Daoy (cell line): ENCODE data around the gene KCNK15. TPM values are rescaled to one million over a fixed set of nuclear protein-coding genes. Genes with fewer than 3 reads are reported as not detected.
"Not testable (repeated sequence)": the region's sequence is repeated elsewhere in the genome, so short reads cannot be mapped to it uniquely, and the experiment has no call there.

ENCODE experiments used
- DNase-seq: peaks from one replicate; pipeline ENCODE4 v3.0.0-alpha.2; 2015; ENCODE audit warnings: low read depth
- total RNA-seq: library from RNA; depleted of rRNA; stranded (reverse); fragments of >200 nt; shearing (Covaris generic); gene quantifications from 2 replicates; pipeline ENCODE4 v1.2.3, GENCODE V29; 2014; rRNA removed

KCNK15 gene
- total RNA-seq = 1.3 TPM in 1 of 2 replicates, not detected in the other

DNA sequence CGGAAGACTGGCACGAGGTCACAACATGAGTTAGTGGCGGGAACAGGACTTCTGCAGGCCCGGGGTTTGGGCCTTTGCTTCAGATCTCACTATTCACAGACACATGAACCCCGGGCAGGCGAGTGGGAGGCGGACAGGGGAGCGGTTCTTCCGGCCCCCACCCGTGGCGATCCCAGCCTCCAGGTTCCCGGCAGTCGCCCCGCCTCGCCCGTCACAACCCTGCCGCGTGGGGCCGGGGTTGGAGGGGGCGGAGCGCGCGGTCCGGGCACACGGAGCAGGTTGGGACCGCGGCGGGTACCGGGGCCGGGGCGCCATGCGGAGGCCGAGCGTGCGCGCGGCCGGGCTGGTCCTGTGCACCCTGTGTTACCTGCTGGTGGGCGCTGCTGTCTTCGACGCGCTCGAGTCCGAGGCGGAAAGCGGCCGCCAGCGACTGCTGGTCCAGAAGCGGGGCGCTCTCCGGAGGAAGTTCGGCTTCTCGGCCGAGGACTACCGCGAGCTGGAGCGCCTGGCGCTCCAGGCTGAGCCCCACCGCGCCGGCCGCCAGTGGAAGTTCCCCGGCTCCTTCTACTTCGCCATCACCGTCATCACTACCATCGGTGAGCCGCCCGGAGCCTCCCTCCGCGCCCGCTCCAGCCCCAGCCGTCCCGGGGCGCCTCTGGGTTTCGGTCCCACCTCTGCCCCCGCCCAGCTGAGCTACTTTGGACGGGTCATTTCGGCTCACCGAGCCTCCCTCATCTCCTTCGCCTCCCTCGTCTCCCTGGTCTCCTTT, at the start of gene KCNK15:
TSS of gene KCNK15 (plus strand) at position 268 of the 769 bp plus-strand sequence. CDS start at position 314, 46 bp downstream.
- peak; percentile 43 for DNase-seq

- DNase-seq = peak; percentile 25
These were observed 49.4 kb upstream of the KCNK15 start for GRCh38 chr20:44696315-44696714.

DNA sequence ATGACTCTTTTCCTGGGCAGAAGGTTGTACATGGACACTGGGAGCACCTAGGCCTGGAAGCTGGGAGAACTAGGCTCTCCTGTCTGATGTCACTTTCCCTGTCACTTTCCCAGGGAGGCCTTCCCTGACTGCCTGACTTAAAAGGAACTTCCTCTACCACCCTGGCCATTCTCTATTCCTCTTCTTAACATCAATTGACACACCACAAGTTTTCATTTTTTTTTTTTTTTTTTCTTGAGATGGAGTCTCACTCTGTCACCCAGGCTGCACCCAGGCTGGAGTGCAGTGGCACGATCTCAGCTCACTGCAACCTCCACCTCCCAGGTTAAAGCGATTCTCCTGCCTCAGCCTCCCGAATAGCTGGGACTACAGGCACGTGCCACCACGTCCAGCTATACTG, 48.6 kb upstream of the KCNK15 start:
- DNase-seq = not testable (repeated sequence)

- no peak for DNase-seq
These were observed 47.3 kb upstream of the KCNK15 start for GRCh38 chr20:44698351-44698750.

- no peak for DNase-seq
These were observed 45.4 kb upstream of the KCNK15 start for GRCh38 chr20:44700306-44700705.

DNA sequence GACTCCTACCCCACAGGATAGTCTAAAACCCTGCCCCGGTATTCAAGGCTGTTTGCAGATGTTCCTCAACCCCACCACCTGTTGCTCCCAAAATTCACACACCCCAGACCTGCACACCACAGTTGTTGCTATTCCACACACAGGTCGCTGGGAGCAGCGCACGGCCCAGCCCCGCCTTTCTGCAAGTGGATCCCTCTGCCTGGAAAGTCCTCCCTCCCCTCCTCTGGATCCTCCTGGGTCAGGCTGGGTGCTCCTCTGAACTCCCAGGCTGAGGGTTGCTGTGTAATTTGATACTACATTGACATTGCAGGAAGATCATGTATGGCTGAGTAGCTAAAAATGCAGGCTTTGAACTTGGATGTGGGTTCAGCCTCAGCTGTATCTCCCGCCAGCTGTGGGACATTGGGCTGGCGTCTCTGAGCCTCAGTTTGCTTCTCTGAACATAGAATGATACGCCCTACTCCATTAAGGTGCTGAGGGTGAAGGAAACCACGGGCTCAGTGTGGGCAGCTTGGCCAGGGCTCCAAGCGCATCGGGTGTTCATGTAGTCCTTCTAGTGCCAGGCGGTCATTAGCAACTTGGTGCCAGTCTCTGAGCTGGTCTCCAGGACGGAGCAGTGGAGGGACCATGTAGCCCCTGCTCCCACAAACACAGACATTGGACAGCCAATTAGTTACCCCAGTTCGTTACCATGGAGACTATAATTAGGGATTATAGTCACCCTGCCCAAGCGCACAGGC, 44.4 kb upstream of the KCNK15 start:
- DNase-seq = no peak

DNA sequence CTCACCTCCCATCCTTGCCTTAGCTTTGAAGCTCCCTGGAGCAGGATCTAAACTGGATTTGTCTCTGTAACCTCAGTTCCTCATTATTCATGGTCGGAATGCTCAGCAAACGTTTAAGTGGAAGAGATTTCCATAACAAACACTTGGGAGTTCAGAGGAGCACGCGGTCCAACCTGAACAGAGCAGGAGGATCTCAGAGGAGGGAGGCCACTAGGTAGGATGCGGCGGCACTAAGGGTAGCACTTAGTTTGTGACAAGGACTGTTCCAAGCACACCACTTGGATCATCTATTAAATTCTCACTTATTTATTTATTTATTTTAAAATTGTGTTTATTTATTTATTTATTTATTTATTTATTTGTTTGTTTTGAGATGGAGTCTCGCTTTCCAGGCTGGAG, 43.8 kb upstream of the KCNK15 start:
- DNase-seq = no peak

DNA sequence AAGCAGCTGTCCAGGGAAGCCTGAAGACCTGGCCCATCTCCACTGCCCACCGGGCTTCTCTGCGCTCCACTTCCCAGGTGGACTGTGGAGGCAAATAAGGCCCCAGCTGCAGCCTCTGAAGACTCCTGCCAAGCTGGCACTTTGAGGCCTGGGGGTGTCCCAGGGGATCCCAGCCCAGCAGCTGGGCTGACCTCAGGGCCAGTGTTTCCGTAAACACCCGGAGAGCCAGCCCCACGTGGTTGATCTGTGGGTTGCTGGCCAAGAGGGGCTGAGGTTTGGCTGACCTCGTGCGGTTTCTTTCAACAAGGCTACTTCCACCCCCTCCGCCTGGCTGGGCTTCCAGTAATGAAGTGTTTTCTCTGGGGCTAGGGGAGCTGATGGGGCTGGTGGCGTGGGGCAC, 42.9 kb upstream of the KCNK15 start:
- peak; percentile 77 for DNase-seq

GRCh38 chr20:44703183-44703925, 42.3 kb upstream of the KCNK15 start:
- no peak for DNase-seq

- no peak for DNase-seq
These were observed 41.6 kb upstream of the KCNK15 start for GRCh38 chr20:44703956-44704488.

DNA sequence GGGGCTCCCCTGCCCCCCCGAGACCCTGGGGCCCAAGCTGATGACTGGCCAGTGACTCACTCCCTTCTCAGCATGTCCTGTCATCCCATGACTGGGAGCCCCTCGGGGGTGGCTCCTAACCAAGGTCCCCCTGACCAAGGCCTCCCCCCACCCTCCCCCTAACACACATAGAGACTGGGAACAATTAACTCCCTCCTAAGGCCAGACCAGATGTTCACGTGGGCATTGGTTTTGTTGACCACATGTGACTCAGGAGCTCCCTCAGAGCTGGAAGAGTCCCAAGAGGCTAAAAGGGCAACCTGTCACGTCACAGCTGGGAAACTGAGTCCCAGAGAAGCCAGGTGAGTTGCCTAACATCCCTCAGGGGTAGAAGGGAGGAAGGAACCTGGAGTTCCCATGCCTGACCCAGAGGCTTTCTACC, 41.1 kb upstream of the KCNK15 start:
- peak; percentile 74 for DNase-seq

DNA sequence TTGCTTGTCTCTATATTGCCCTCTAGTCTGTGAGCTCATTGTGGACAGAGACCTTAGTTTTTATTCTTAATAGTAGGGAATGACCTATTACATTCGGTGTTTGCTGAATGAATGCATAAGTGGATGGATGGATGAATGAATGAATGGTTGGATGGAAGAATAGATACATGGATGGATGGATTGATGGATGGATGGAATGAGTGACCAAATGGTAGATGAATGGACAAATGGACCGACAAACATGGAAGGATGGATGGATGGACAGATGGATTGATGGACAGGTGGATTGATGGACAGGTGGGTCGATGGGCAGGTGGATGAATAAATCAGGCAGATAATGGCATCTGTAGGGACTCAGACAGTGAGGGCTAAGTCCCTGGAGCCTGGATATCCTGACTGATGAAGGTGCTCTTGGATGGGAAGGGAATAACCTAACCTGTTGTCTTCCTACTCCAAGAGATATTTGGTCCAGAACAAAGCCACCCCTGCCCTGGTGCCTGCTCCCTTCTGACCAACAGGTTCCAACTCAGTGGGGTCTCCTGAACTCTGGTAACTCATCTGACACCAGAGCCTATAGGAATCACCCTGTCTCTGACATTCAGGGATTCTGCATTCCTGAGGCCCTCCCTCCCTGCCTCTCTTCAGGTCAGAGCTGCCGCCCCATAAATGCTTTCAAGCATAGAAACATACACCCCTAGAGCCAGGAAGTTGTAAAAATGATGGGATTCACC, 40.1 kb upstream of the KCNK15 start:
- no peak for DNase-seq

DNA sequence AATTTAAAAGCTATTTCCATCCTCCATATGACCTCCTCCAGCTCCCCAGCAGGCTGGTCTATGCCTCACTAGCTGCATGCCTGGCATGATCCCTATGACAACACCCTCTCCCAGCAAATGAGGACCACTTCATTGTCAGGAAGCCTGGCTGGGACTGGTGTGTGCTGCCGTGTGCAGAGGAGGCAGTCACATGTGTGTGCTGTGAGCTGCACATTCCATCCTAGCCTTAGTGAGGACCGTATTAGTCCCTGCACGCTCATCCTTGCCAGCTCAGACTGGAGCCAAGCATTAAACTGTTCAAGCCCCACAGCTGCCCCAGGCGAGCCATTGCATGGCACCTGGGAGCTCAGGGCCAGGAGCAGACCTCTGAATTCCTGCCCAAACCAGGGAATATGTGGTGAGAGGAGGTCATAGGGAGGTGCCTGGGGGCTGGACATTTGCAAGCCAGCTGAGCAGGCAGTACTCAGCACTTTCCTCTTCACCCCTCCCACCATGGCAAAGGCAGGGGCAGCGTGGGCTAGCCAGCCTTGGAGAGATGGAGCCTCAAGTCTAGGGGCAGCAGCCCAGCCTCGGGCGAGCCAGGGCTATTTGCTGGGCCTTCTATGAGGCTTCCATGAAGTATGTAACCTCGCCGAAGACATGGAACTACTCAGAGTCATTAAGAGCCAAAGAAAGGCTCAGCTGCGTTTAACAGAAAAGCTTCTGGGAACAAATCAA, 39.2 kb upstream of the KCNK15 start:
- peak; percentile 39 for DNase-seq

DNA sequence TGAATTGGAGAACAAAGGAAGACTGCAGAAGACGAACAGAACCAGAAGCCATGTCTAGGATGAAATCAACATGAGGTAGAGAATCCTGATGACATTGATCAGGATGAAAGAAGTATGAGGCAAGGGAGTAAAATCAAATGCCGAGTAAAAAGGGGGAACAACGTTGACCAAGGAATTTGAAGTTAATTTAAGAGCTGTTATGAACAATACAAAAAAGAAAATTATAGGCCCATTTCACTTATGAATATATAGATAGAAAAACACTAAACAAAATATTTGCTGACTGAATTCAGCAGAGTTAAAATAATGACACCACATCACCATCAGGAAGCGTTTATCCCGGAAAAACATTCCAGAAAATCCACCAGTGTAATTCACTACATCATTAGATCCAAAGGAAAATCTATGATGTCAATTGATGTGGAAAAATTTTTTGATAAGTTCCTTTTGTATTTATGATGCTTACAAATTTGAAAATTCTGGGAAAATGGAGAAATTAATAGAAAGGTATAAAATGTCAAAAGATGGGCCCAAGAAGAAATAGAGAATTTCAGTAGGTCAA, 38.6 kb upstream of the KCNK15 start:
- DNase-seq = no peak

GRCh38 chr20:44709380-44709779, 36.3 kb upstream of the KCNK15 start:
- no peak for DNase-seq

- no peak for DNase-seq
These were observed 35.9 kb upstream of the KCNK15 start for GRCh38 chr20:44709797-44710196.

GRCh38 chr20:44711237-44711636, 34.4 kb upstream of the KCNK15 start:
- DNase-seq = peak; percentile 27

DNA sequence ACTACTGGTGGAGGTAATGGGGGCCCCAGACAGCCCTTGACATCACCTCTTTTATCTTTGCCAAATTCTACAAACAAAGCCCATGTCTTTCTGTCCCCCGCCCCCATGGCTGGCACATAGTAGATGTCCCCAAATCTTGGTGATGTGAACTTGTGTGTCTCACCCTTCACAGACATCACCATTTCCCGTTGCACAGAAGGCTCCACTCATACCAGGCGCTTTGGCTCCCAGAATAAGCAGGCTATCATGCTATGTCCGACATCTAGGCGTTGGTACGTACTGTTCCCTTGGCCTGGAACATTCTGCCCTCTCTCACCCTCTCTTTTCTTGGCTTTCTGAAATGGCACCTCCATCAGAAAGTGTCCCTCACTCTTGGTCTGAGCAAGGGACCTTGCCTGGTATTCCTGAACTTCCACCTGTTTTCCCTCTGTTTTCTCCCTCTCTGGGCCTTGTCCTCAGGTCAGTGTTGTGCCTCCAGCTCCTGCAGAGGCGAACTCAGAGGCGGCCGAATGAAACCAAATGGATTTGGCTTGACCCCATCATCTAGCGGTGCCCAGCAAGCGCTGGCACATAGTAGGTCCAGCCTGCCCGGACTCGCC, 31.5 kb upstream of the KCNK15 start:
- DNase-seq = no peak

GRCh38 chr20:44714701-44715498, 30.8 kb upstream of the KCNK15 start, which contains the start of gene CCN5:
CCN5 (plus strand) TSS chr20:44715369; CDS start chr20:44715391, 22 bp downstream.
- DNase-seq = peak; percentile 82
